Activated CD8-positive, alpha-beta memory T cell treated with anti-CD3 and anti-CD28 coated beads, Interleukin-2, amount 50 U/mL, for 48 hours (primary cell): ENCODE measurements around the gene CNNM2.

ENCODE experiments used
- DNase-seq: peaks from one replicate; pipeline ENCODE4 v3.0.0-alpha.2; 2020

CNNM2 gene

GRCh38 chr10:102917962-102918816 is at the start of gene CNNM2:
Gene CNNM2 (plus strand): TSS chr10:102918294. CDS start chr10:102918481, 187 bp downstream.
- DNase-seq, result peak; percentile 98

- no peak for DNase-seq
Observed at GRCh38 chr10:102868911-102869257, 49.2 kb upstream of the CNNM2 start.

- peak; percentile 69 for DNase-seq
Observed at GRCh38 chr10:102869258-102870198, 48.6 kb upstream of the CNNM2 start, which contains the start of gene AS3MT. Gene AS3MT (plus strand): TSS chr10:102869470. CDS start chr10:102869593, 123 bp downstream.

- DNase-seq, result no peak
Observed at GRCh38 chr10:102870221-102870620, 47.9 kb upstream of the CNNM2 start.

- no peak for DNase-seq
Observed at GRCh38 chr10:102872163-102872562, 45.9 kb upstream of the CNNM2 start.

GRCh38 chr10:102876747-102877153 is 41.3 kb upstream of the CNNM2 start:
- DNase-seq, result no peak

GRCh38 chr10:102878629-102879028 is 39.5 kb upstream of the CNNM2 start:
- no peak for DNase-seq

- DNase-seq, result no peak
Observed at GRCh38 chr10:102880256-102880655, 37.8 kb upstream of the CNNM2 start.

GRCh38 chr10:102888048-102888447 is 30.0 kb upstream of the CNNM2 start:
- DNase-seq, result no peak

- no peak for DNase-seq
Observed at GRCh38 chr10:102894466-102895213, 23.5 kb upstream of the CNNM2 start.

GRCh38 chr10:102900006-102900405 is 18.1 kb upstream of the CNNM2 start:
- DNase-seq, result no peak

- DNase-seq, result no peak
Observed at GRCh38 chr10:102904346-102904745, 13.7 kb upstream of the CNNM2 start.

- no peak for DNase-seq
Observed at GRCh38 chr10:102906507-102906906, 11.6 kb upstream of the CNNM2 start.

GRCh38 chr10:102914781-102915180 is 3.3 kb upstream of the CNNM2 start:
- DNase-seq, result no peak

- no peak for DNase-seq
Observed at GRCh38 chr10:102916173-102916572, 1.9 kb upstream of the CNNM2 start.

- peak; percentile 91 for DNase-seq
Observed at GRCh38 chr10:102917314-102917961, 656 bp upstream of the CNNM2 start.

GRCh38 chr10:102918817-102919245 is 737 bp downstream of the CNNM2 start:
- peak; percentile 73 for DNase-seq

- peak; percentile 61 for DNase-seq
Observed at GRCh38 chr10:102919246-102919959, 1.3 kb downstream of the CNNM2 start.

- DNase-seq, result no peak
Observed at GRCh38 chr10:102919992-102920739, 2.1 kb downstream of the CNNM2 start.

GRCh38 chr10:102923601-102924000 is 5.5 kb downstream of the CNNM2 start:
- DNase-seq, result no peak

- DNase-seq, result no peak
Observed at GRCh38 chr10:102926842-102927241, 8.7 kb downstream of the CNNM2 start.
